Epithelial cell of esophagus (primary cell): ENCODE measurements around the gene TRIM33.
A peak's percentile ranks its signal among the peaks of the same experiment; 100 is the strongest.
"Not testable (repeated sequence)": the region's sequence is repeated elsewhere in the genome, so short reads cannot be mapped to it uniquely, and the experiment has no call there.

Source experiments
- DNase-seq: peaks from one replicate; pipeline ENCODE4 v3.0.0; 2010; ENCODE audit warnings: low read depth
- H3K4me3 ChIP-seq: 2 replicates; pipeline ENCODE4 v1.5.1; 2011; ENCODE audit warnings: mild to moderate bottlenecking, low read length, control low read depth
- TF ChIP-seq, protein P1 (sequence below): IDR thresholded peaks from 2 replicates; pipeline ENCODE4 v1.5.1; 2011; ENCODE audit warnings: low read depth, mild to moderate bottlenecking, low read length, control low read depth, inconsistent platforms; ENCODE audit not compliant: insufficient read depth; ENCODE audit errors: missing control alignments

TRIM33 gene

DNA sequence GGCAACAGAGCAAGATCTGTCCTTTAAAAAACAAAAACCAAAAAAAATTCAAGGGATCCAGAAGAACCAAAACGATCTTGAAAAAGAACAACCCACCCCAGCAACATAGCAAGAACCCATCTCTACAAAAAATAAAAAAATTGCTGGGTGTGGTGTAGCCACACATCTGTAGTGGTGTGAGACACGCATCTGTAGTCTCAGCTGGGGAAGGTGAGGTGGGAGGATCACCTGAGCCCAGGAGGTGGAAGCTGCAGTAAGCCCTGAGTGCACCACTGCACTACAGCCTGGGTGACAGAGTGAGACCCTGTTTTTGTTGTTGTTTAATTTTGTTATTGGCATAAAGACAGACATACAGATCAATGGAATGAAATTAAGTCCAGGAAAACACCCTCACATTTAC lies 22.3 kb downstream of the TRIM33 start:
- no peak overlapping the region for H3K4me3 ChIP-seq
- TF ChIP-seq, protein P1, sequence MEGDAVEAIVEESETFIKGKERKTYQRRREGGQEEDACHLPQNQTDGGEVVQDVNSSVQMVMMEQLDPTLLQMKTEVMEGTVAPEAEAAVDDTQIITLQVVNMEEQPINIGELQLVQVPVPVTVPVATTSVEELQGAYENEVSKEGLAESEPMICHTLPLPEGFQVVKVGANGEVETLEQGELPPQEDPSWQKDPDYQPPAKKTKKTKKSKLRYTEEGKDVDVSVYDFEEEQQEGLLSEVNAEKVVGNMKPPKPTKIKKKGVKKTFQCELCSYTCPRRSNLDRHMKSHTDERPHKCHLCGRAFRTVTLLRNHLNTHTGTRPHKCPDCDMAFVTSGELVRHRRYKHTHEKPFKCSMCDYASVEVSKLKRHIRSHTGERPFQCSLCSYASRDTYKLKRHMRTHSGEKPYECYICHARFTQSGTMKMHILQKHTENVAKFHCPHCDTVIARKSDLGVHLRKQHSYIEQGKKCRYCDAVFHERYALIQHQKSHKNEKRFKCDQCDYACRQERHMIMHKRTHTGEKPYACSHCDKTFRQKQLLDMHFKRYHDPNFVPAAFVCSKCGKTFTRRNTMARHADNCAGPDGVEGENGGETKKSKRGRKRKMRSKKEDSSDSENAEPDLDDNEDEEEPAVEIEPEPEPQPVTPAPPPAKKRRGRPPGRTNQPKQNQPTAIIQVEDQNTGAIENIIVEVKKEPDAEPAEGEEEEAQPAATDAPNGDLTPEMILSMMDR, result no peak

DNA sequence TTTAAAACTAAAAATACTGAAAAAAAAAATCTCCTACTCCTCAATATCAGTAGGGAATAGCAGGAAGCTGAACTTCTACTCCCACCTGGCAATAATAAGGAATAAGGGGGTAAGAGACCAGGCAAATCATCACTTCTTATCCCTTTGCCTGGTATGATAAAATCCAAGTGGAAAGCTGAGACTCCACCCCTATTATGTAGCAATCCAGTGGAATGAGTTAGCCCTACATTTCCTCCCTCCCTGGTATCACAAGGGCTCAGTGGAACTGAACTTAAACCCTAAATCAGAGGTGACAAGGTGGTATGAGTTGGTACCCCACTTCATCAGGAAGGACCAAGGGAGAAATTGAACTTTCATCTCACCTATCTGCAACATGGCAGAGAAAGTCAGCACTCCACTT lies 25.7 kb downstream of the TRIM33 start:
- peak; percentile 40 for DNase-seq
- TF ChIP-seq, protein P1, result no peak
- no peak overlapping the region for H3K4me3 ChIP-seq

More for the DNA sequence above, 22.3 kb downstream of the TRIM33 start:
- DNase-seq, result no peak

DNA sequence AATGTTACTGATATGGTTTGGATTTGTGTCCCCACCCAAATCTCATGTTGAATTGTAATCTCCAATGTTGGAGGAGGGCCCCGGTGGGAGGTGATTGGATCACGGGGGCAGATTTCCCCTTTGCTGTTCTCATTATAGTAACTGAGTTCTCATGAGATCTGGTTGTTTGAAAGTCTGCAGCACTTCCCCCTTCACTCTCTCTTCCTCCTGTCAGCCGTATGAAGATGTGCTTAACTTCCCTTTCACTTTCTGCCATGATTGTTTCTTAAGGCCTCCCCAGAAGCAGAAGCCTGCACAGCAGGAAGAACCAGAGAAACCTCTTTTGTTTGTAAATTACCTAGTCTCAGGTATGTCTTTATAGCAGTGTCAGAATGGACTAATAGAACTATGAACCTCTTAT lies 28.4 kb downstream of the TRIM33 start:
- peak; percentile 74 for DNase-seq
- TF ChIP-seq, protein P1, result no peak
- H3K4me3 ChIP-seq, result no peak overlapping the region

DNA sequence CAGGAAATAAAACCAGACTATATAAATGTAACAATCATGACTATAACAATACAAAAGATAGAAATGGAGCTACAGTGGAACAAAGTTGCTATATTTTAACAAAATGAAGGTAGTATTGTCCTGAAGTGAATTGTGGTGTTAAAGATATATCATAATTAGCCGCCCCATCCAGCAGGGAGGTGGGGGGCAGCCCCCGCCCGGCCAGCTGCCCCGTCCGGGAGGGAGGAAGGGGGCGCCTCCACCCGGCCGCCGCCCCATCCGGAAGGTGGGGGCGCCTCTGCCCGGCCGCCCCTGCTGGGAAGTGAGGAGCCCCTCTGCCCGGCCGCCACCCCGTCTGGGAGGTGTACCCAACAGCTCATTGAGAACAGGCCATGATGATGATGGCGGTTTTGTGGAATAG lies 31.4 kb downstream of the TRIM33 start:
- not testable (repeated sequence) for DNase-seq, H3K4me3 ChIP-seq

DNA sequence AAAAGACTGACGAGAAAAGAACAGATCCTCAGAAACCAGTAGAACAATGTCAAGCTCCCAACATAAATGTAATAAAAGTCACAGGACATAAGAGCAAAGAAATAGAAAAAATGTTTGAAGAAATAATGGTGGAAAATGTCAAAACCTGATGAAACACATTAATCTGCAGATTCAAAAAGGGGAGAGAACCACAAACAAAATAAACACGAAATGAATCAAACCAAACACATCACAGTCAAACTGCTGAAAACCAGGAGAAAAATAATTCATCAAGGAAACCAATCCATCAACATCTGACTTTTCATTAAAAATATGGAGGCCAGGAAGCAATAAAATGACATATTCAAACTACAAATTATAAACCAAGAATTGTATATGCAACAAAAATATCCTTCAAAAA lies 31.9 kb downstream of the TRIM33 start:
- TF ChIP-seq, protein P1, result no peak
- DNase-seq, result no peak
- no peak overlapping the region for H3K4me3 ChIP-seq

DNA sequence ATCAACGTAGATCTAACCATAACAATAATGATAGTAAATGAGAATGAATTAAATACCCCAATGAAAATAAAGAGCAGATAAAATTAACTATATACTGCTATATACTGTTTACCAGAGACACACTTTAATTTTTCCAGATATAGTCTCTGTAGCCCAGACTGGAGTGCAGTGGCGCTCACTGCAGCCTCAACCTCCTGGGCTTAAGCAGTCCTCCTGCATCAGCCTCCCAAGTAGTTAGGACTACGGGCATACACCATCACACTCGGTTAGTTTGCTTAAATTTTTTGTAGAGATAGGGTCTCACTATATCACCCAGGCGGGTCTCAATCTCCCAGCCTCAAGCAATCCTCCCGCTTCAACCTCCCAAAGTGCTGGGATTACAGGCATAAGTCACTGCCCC lies 37.2 kb downstream of the TRIM33 start:
- no peak overlapping the region for H3K4me3 ChIP-seq
- TF ChIP-seq, protein P1, result no peak
- DNase-seq, result no peak

DNA sequence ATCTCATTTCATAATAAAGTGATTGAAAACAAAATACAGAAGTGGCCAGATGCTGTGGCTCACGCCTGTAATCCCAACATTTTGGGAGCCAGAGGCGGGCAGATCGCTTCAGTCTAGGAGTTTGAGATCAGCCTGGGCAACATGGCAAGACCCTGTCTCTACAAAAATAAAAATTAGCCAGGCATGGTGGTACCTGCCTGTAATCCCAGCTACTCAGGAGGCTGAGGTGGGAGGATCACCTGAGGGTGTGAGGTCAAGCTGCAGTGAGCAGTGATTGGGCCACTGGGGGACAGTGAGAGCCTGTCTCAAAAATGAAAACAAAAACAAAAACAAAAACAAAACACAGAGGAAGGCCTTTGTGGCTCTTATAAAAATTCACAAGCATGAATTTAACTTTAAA lies 38.6 kb downstream of the TRIM33 start:
- no peak overlapping the region for H3K4me3 ChIP-seq
- DNase-seq, result no peak
- TF ChIP-seq, protein P1, result no peak

DNA sequence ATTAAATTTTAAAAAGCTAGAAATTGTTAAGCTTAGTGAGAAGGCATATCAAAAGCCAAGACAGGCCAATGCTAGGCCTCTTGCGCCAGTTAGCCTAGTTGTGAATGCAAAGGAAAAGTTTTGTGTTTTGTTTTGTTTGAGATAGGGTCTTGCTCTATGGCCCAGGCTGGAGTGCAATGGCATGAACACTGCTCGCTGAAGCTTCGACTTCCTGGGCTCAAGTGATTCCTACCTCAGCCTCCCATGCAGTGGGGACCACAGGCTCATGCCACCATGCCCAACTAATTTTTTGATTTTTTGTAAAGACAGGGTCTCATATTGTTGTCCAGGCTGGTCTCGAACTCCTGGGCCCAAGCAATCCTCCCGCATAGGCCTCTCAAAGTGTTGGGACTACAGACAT lies 40.3 kb downstream of the TRIM33 start:
- DNase-seq, result no peak
- H3K4me3 ChIP-seq, result no peak overlapping the region
- TF ChIP-seq, protein P1, result no peak
